Mammary epithelial cell (primary cell): Measurements from ENCODE around the gene FNDC3B.

Experiments used
- CTCF ChIP-seq, 2 donors: IDR thresholded peaks in 1 of 2; conservative IDR thresholded peaks in 1 of 2; 2 replicates each; pipeline ENCODE4 v1.5.1; 2011 to 2012; ENCODE audit warnings: inconsistent platforms in 2 of 2, low read length in 2 of 2, mild to moderate bottlenecking in 2 of 2, control low read depth in 1 of 2, low read depth in 1 of 2; ENCODE audit not compliant: insufficient read depth in 1 of 2; ENCODE audit errors: extremely low read depth in 1 of 2
- EZH2 ChIP-seq: IDR thresholded peaks from 2 replicates; pipeline ENCODE4 v1.6.1; 2012; ENCODE audit warnings: low read length, inconsistent platforms, borderline replicate concordance

DNA sequence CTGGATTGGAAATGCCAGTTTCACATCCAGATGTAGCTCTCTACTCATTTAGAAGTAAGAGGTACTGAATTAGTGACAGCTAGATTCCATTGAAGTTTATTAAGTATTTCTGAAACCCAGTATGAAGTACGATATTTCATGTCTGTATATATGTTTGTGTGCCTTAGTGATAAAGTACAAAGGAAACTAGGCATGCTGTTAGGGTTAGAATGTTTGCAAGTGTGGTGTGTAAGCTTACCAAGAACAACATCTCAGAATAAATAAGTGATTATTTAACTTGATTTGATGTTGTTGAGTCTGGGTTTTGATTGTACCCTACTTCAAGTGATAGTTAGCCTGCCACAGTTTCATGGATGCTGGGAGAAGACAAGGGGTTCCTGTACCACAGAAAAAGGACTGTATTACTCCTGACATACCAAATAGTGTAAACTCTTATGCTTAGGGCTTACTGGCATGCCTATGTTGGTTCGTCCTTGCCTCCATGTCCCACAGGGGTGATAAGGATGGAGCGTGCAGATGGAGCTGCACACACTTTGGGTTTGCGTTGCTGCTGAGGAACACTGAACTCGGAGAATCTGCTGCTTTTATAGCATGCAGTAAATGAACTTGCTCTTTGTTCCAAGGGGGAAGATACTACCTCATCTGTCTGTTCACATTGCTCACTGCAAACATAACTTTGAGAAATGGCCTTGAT, 43.6 kb downstream of the FNDC3B start:
- TF ChIP-seq CTCF (conservative IDR thresholded peaks at IDR 0.05 in 1 of 2, IDR thresholded peaks at IDR 0.05 in 1 of 2; ENCODE audit: extremely low read depth in 1 of 2, insufficient read depth in 1 of 2, low read depth in 1 of 2, low read length in 2 of 2) (no peak), EZH2 (no peak)
